K562 (cell line): Measurements from ENCODE around the gene CSF3. TPM values are rescaled to one million over a fixed set of nuclear protein-coding genes. Genes with fewer than 3 reads are reported as not detected.

ENCODE experiments used
- ATAC-seq: fragments of 200-7000 bp; cut with Tn5 transposase; 3 replicates; pipeline ENCODE4 v1.9.1; 2020; ENCODE audit warnings: moderate library complexity
- BruUV-seq: library from RNA; stranded (reverse); fragments of 400-500 nt; replicated peaks from 2 replicates; lab custom pipeline; 2021; lab: Mats Ljungman, UMichigan
- CTCF ChIA-PET: fragments of 300-600 bp; formaldehyde crosslinking; extraction: SDS; loops from one replicate; lab custom pipeline; 2021; ENCODE audit warnings: low intra/inter-chr PET ratio; lab: Yijun Ruan, JAX
- POLR2A ChIA-PET: fragments of 300-600, 350-650 bp; sonication (Branson Sonifier 250); formaldehyde crosslinking; extraction: SDS; loops from one replicate; lab custom pipeline; 2021; ENCODE audit warnings: antibody characterized with exemption, inconsistent platforms; lab: Yijun Ruan, JAX
- DNase-seq, 4 experiments: peaks; one replicate each; pipeline versions ENCODE4 v3.0.0 to v3.0.0-alpha.2; 2011 to 2018; ENCODE audit warnings: low spot score in 3 of 4, mixed read lengths in 3 of 4; ENCODE audit errors: extremely low read depth in 1 of 4
- FAIRE-seq: peaks from 2 replicates; lab custom pipeline; 2011; peaks lifted over from hg19 to GRCh38; lab: Jason Lieb, UNC
- H2AFZ ChIP-seq: 2 replicates; pipeline ENCODE4 v1.6.0; 2011; ENCODE audit warnings: low read depth, low read length, control low read depth, inconsistent platforms
- H3K27ac ChIP-seq: fragments of 200-600 bp; 3 replicates; pipeline ENCODE4 v1.8.0; 2011; ENCODE audit warnings: low read depth, mild to moderate bottlenecking, control low read depth, inconsistent platforms, low read length, moderate library complexity, mixed read lengths; ENCODE audit errors: extremely low read depth
- H3K27me3 ChIP-seq, 2 experiments: fragments of 300-600 bp in 1 of 2; 2 replicates in 1 of 2; 3 replicates in 1 of 2; pipeline versions ENCODE4 v1.6.0 to v1.8.0; 2011; ENCODE audit warnings: inconsistent platforms in 2 of 2, low read length in 2 of 2, mild to moderate bottlenecking in 1 of 2, mixed read lengths in 1 of 2, moderate library complexity in 1 of 2; ENCODE audit not compliant: control insufficient read depth in 2 of 2, insufficient read depth in 2 of 2
- H3K36me3 ChIP-seq: fragments of 300-600 bp; 3 replicates; pipeline ENCODE4 v1.8.0; 2011; ENCODE audit warnings: mild to moderate bottlenecking, low read length, inconsistent platforms; ENCODE audit not compliant: control insufficient read depth, insufficient read depth
- H3K4me1 ChIP-seq, 2 experiments: fragments of 200-600 bp in 1 of 2; replicated peaks in 1 of 2; 2 replicates in 1 of 2; 3 replicates in 1 of 2; pipeline versions ENCODE4 v1.5.1 to v1.8.0; 2011; ENCODE audit warnings: inconsistent platforms in 2 of 2, low read length in 2 of 2, mild to moderate bottlenecking in 1 of 2, mixed read lengths in 1 of 2, moderate library complexity in 1 of 2; ENCODE audit not compliant: control insufficient read depth in 2 of 2, insufficient read depth in 2 of 2
- H3K4me2 ChIP-seq: 2 replicates; pipeline ENCODE4 v1.6.1; 2011; ENCODE audit warnings: low read length, control low read depth, inconsistent platforms, mixed read lengths; ENCODE audit not compliant: insufficient read depth
- H3K4me3 ChIP-seq: fragments of 200-600 bp; sonication (generic), shearing (Covaris generic); 2 replicates; pipeline ENCODE4 v1.5.1; 2016; ENCODE audit warnings: control low read depth, inconsistent platforms
- H3K79me2 ChIP-seq: fragments of 200-600 bp; 3 replicates; pipeline ENCODE4 v1.8.0; 2011; ENCODE audit warnings: low read length, inconsistent platforms; ENCODE audit not compliant: control insufficient read depth, insufficient read depth
- H3K9ac ChIP-seq, 2 experiments: 2 replicates each; pipeline versions ENCODE4 v1.6.0 to v1.6.1; 2011; ENCODE audit warnings: low read depth in 2 of 2, low read length in 2 of 2, control low read depth in 1 of 2, inconsistent platforms in 1 of 2, mild to moderate bottlenecking in 1 of 2, mixed read lengths in 1 of 2; ENCODE audit not compliant: insufficient read depth in 1 of 2
- H3K9me1 ChIP-seq: one replicate; pipeline ENCODE4 v1.6.0; 2011; ENCODE audit warnings: inconsistent platforms, mild to moderate bottlenecking, low read length, moderate library complexity; ENCODE audit not compliant: control insufficient read depth, insufficient read depth
- H3K9me3 ChIP-seq: replicated peaks from 2 replicates; pipeline ENCODE4 v1.5.1; 2011; ENCODE audit warnings: low read depth, low read length, inconsistent platforms; ENCODE audit not compliant: control insufficient read depth, insufficient read depth
- H4K20me1 ChIP-seq: replicated peaks from 2 replicates; pipeline ENCODE4 v1.6.1; 2011; ENCODE audit warnings: low read length, inconsistent platforms, mixed read lengths; ENCODE audit not compliant: control insufficient read depth, insufficient read depth
- ATF2 ChIP-seq: sonication (generic); formaldehyde crosslinking; IDR thresholded peaks from 2 replicates; pipeline ENCODE4 v1.8.1; 2022; ENCODE audit warnings: missing genetic modification reagents
- CEBPB ChIP-seq: fragments of 450-650 bp; IDR thresholded peaks from 2 replicates; pipeline ENCODE4 v1.6.1; 2016; ENCODE audit warnings: missing genetic modification characterization, missing compliant biosample characterization
- CEBPG ChIP-seq, 3 experiments: fragments of 200-800 bp in 1 of 3; sonication (Bioruptor generic) in 1 of 3; sonication (generic) in 1 of 3; formaldehyde crosslinking in 1 of 3; IDR thresholded peaks in 2 of 3; conservative IDR thresholded peaks in 1 of 3; 2 replicates each; pipeline versions ENCODE4 v1.6.1 to v1.8.0; 2016 to 2022; ENCODE audit warnings: missing compliant biosample characterization in 2 of 3, missing genetic modification characterization in 2 of 3, mild to moderate bottlenecking in 1 of 3, missing genetic modification reagents in 1 of 3
- EHMT2 ChIP-seq: fragments of 450-650 bp; IDR thresholded peaks from 2 replicates; pipeline ENCODE4 v1.6.1; 2018; ENCODE audit warnings: antibody characterized with exemption
- GATAD2A ChIP-seq: fragments of 450-650 bp; IDR thresholded peaks from 2 replicates; pipeline ENCODE4 v1.6.1; 2017
- IFI16 ChIP-seq: fragments of 250-450 bp; sonication (Bioruptor Pico); IDR thresholded peaks from 2 replicates; pipeline ENCODE4 v2.1.2; 2022; ENCODE audit warnings: mild to moderate bottlenecking, inconsistent platforms
- L3MBTL2 ChIP-seq: fragments of 450-650 bp; IDR thresholded peaks from 2 replicates; pipeline ENCODE4 v1.6.1; 2016; ENCODE audit warnings: mild to moderate bottlenecking, moderate library complexity
- MYNN ChIP-seq, 2 experiments: sonication (generic); formaldehyde crosslinking in 1 of 2; IDR thresholded peaks; 2 replicates each; pipeline versions ENCODE4 v1.5.0 to v1.6.1; 2016 to 2020; ENCODE audit warnings: antibody characterized with exemption in 1 of 2, missing genetic modification reagents in 1 of 2
- NCOA1 ChIP-seq: fragments of 450-650 bp; IDR thresholded peaks from 2 replicates; pipeline ENCODE4 v1.6.1; 2016; ENCODE audit warnings: low read depth
- UBTF ChIP-seq, 2 experiments: IDR thresholded peaks; 2 replicates each; pipeline ENCODE4 v1.6.1; 2012; ENCODE audit warnings: improper control_type of control experiment in 2 of 2, low read depth in 2 of 2, low read length in 2 of 2, borderline replicate concordance in 1 of 2
- YBX1 ChIP-seq: fragments of 450-650 bp; IDR thresholded peaks from 2 replicates; pipeline ENCODE4 v1.7.1; 2016; ENCODE audit warnings: mild to moderate bottlenecking
- ZFX ChIP-seq: sonication (generic); formaldehyde crosslinking; IDR thresholded peaks from 2 replicates; pipeline ENCODE4 v1.8.0; 2022; ENCODE audit warnings: mild to moderate bottlenecking, missing genetic modification reagents, moderate library complexity
- ZNF133 ChIP-seq: fragments of 250-450 bp; sonication (Bioruptor Pico); IDR thresholded peaks from 2 replicates; pipeline ENCODE4 v1.4.0; 2020; ENCODE audit warnings: mild to moderate bottlenecking
- WGBS: fragments of 100-300 bp; shearing (Covaris generic); methylation state at CpG from one replicate; pipeline ENCODE4 v1.1.6; 2016; ENCODE audit warnings: low coverage, mixed read lengths; ENCODE audit not compliant: insufficient coverage; ENCODE audit errors: missing lambda C conversion rate; 5-methylcytosine and 5-hydroxymethylcytosine counted together
- in situ Hi-C: fragments of 300-500 bp; cut with MboI; formaldehyde crosslinking; loops from 4 replicates; pipeline ENCODE4 v1.15.0; 2018; ENCODE audit warnings: inconsistent platforms, mixed read lengths
- intact Hi-C: fragments of 100-400 bp; cut with micrococcal nuclease; formaldehyde crosslinking; loops from 2 replicates; pipeline ENCODE4 v1.14.2; 2022
- polyA plus RNA-seq, 8 experiments: library from polyadenylated mRNA; depleted of rRNA in 4 of 8; stranded (reverse) in 5 of 8; unstranded in 3 of 8; fragments of >200 nt; fragmentation: Nextera tagmentation in 2 of 8; fragmentation: Illumina TruSeq in 1 of 8; extraction: Ambion mirVana in 2 of 8; extraction: Trizol in 1 of 8; gene quantifications; 2 replicates each; pipeline versions ENCODE4 v1.2.1 to v1.2.3, GENCODE V29; 2011 to 2014; ENCODE audit warnings: inconsistent platforms in 1 of 8, missing spikeins in 1 of 8
- total RNA-seq, 7 experiments: library from RNA; depleted of rRNA in 6 of 7; stranded (reverse); fragments of >200 nt in 6 of 7; fragmentation: Illumina TruSeq in 2 of 7; extraction: Trizol in 2 of 7; gene quantifications; 2 replicates each; pipeline versions ENCODE4 v1.2.1 to v1.2.3, GENCODE V29; 2011 to 2021; ENCODE audit warnings: low replicate concordance in 1 of 7
- TF ChIP-seq, protein P1 (sequence below): fragments of 450-650 bp; IDR thresholded peaks from 2 replicates; pipeline ENCODE4 v1.7.1; 2018; ENCODE audit warnings: mild to moderate bottlenecking, low read depth; ENCODE audit not compliant: partially characterized antibody

The CSF3 gene
- total and polyA plus RNA-seq, 9 of the 15 experiments (the other 6 are each of a cell fraction or from before 2014, with no cell fraction given) = 0.19 TPM; not detected in 8

GRCh38 chr17:40015998-40016985, 1.1 kb downstream of the CSF3 start:
- H3K36me3 ChIP-seq = peaks cover 26% of the 10 kb centered on the region; the same call in 1 of the 3 replicates
- in situ Hi-C loops (loop anchor here (10.0 to 25.0 kb wide), 2 partner anchors 271 to 339 kb away; partner anchors contain the start of gene CDC6), intact Hi-C loops (loop anchor here (10.0 kb wide), 2 partner anchors 149 to 339 kb away; no protein-coding TSS in a partner anchor)
- no peaks in the 10 kb centered on the region for H3K9me1 ChIP-seq
- no peaks in the 10 kb centered on the region for H3K27me3 ChIP-seq
- no TSS peak for BruUV-seq
- ChIA-PET POLR2A (interaction anchor here (0.7 to 1.3 kb wide), 4 partner anchors 16 to 295 kb away, joined by 3 to 6 read pairs (median 3); partner anchors contain the start of gene NR1D1), CTCF (interaction anchor here (0.5 kb wide), 1 partner anchor 105 kb away, joined by 4 read pairs; the partner anchor contains the start of gene MSL1)
- no peak overlapping the region for H3K27ac ChIP-seq
- 58% methylated on average over 25 of the region's 26 CpGs for WGBS
- DNase-seq = no peak
- H3K4me1 ChIP-seq = peaks cover 5 to 64% of the 10 kb centered on the region in 2 experiments; a peak in 3 of 5 replicates
- no peaks in the 10 kb centered on the region for H3K9me3 ChIP-seq
- H3K79me2 ChIP-seq = no peaks in the 10 kb centered on the region
- FAIRE-seq = no peak
- H4K20me1 ChIP-seq = no peaks in the 10 kb centered on the region
- H3K4me3 ChIP-seq = no peak overlapping the region
- H3K9ac ChIP-seq = peak overlapping the region in 1 of 2 experiments; percentile 59; a peak in 2 of 4 replicates
- no peak for ATAC-seq
- TF ChIP-seq L3MBTL2 (no peak), ZFX (CRISPR knock-in tag) (no peak), YBX1 (no peak), EHMT2 (no peak), ATF2 (CRISPR knock-in tag) (no peak), UBTF (IDR thresholded peaks at IDR 0.05; ENCODE audit: borderline replicate concordance in 1 of 2, low read depth in 2 of 2, low read length in 2 of 2) (no peak), MYNN (IDR thresholded peaks at IDR 0.05) (no peak), MYNN (CRISPR knock-in tag; IDR thresholded peaks at IDR 0.05) (no peak), GATAD2A (no peak), IFI16 (CRISPR knock-in tag) (no peak), ZNF133 (CRISPR knock-in tag) (no peak), CEBPB (tag) (no peak), CEBPG (CRISPR knock-in tag; IDR thresholded peaks at IDR 0.05) (no peak), CEBPG (tag; conservative IDR thresholded peaks at IDR 0.05 in 1 of 2, IDR thresholded peaks at IDR 0.05 in 1 of 2) (no peak), NCOA1 (no peak)
- TF ChIP-seq, protein P1, sequence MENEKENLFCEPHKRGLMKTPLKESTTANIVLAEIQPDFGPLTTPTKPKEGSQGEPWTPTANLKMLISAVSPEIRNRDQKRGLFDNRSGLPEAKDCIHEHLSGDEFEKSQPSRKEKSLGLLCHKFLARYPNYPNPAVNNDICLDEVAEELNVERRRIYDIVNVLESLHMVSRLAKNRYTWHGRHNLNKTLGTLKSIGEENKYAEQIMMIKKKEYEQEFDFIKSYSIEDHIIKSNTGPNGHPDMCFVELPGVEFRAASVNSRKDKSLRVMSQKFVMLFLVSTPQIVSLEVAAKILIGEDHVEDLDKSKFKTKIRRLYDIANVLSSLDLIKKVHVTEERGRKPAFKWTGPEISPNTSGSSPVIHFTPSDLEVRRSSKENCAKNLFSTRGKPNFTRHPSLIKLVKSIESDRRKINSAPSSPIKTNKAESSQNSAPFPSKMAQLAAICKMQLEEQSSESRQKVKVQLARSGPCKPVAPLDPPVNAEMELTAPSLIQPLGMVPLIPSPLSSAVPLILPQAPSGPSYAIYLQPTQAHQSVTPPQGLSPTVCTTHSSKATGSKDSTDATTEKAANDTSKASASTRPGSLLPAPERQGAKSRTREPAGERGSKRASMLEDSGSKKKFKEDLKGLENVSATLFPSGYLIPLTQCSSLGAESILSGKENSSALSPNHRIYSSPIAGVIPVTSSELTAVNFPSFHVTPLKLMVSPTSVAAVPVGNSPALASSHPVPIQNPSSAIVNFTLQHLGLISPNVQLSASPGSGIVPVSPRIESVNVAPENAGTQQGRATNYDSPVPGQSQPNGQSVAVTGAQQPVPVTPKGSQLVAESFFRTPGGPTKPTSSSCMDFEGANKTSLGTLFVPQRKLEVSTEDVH = no peak
- H2AFZ ChIP-seq = no peak overlapping the region
- no peak overlapping the region for H3K4me2 ChIP-seq
